HCT116 (cell line): ENCODE measurements around the gene COX6A2. TPM values are rescaled to one million over a fixed set of nuclear protein-coding genes. Genes with fewer than 3 reads are reported as not detected.

Source experiments
- ATAC-seq: fragments of 200-7000 bp; cut with Tn5 transposase; 2 replicates; pipeline ENCODE4 v1.9.1; 2020; ENCODE audit warnings: mild to moderate bottlenecking, moderate library complexity
- BruUV-seq: library from RNA; stranded (reverse); fragments of 400-500 nt; replicated peaks from 2 replicates; lab custom pipeline; 2021; lab: Mats Ljungman, UMichigan
- CTCF ChIA-PET: fragments of 300-600 bp; sonication (Branson Sonifier 250); formaldehyde crosslinking; loops from one replicate; lab custom pipeline; 2021; ENCODE audit warnings: antibody characterized with exemption; lab: Charles Lee
- POLR2A ChIA-PET: fragments of 300-600, 350-600 bp; sonication (Branson Sonifier 250); formaldehyde crosslinking; loops from one replicate; lab custom pipeline; 2021; ENCODE audit warnings: antibody characterized with exemption; lab: Charles Lee
- RAD21 ChIA-PET, 2 experiments: fragments of 300-600 bp; sonication (Branson Sonifier 250); formaldehyde crosslinking; loops; one replicate each; lab custom pipeline; 2023; ENCODE audit warnings: low total read pairs in 2 of 2; ENCODE audit not compliant: uncharacterized antibody in 2 of 2, unreplicated experiment in 2 of 2, low non-redundant PET in 1 of 2; lab: Charles Lee
- DNase-seq: peaks from one replicate; pipeline ENCODE4 v3.0.0-alpha.2; 2010; ENCODE audit warnings: low read depth, low spot score
- H2AFZ ChIP-seq: fragments of 200-600 bp; shearing (Covaris generic), sonication (generic); 2 replicates; pipeline ENCODE4 v1.6.1; 2017; ENCODE audit warnings: low read depth, mixed run types, mixed read lengths, antibody characterized with exemption, low read length; ENCODE audit not compliant: poor library complexity, severe bottlenecking
- H3K27ac ChIP-seq: 2 replicates; pipeline ENCODE4 v1.5.1; 2012; ENCODE audit warnings: low read depth, low read length
- H3K27me3 ChIP-seq: fragments of 200-600 bp; sonication (generic); 2 replicates; pipeline ENCODE4 v1.6.1; 2016; ENCODE audit warnings: mixed run types, low read length, mixed read lengths; ENCODE audit not compliant: insufficient read depth
- H3K36me3 ChIP-seq, 2 experiments: fragments of 200-500 bp in 1 of 2; fragments of 200-600 bp in 1 of 2; sonication (Bioruptor generic) in 1 of 2; sonication (generic) in 1 of 2; 2 replicates each; pipeline versions ENCODE4 v1.5.1 to v1.6.1; 2014 to 2016; ENCODE audit warnings: low read length in 2 of 2, inconsistent platforms in 1 of 2, mixed read lengths in 1 of 2, mixed run types in 1 of 2; ENCODE audit not compliant: insufficient read depth in 2 of 2, control insufficient read depth in 1 of 2
- H3K4me1 ChIP-seq, 2 experiments: fragments of 200-600 bp in 1 of 2; sonication (generic) in 1 of 2; 2 replicates each; pipeline versions ENCODE4 v1.5.1 to v1.6.1; 2012 to 2017; ENCODE audit warnings: low read length in 2 of 2, inconsistent platforms in 1 of 2, mild to moderate bottlenecking in 1 of 2, mixed read lengths in 1 of 2, mixed run types in 1 of 2, moderate library complexity in 1 of 2; ENCODE audit not compliant: insufficient read depth in 2 of 2, control insufficient read depth in 1 of 2
- H3K4me2 ChIP-seq: fragments of 200-600 bp; sonication (generic); 2 replicates; pipeline ENCODE4 v1.6.1; 2017; ENCODE audit warnings: mixed run types, low read length, mixed read lengths
- H3K4me3 ChIP-seq, 2 experiments: fragments of 200-600 bp in 1 of 2; sonication (generic) in 1 of 2; replicated peaks in 1 of 2; 2 replicates each; pipeline ENCODE4 v1.5.1; 2011 to 2016; ENCODE audit warnings: low read length in 2 of 2, control low read depth in 1 of 2, low read depth in 1 of 2, mild to moderate bottlenecking in 1 of 2, mixed read lengths in 1 of 2, mixed run types in 1 of 2
- H3K79me2 ChIP-seq: fragments of 200-600 bp; sonication (generic); 2 replicates; pipeline ENCODE4 v1.6.1; 2017; ENCODE audit warnings: mild to moderate bottlenecking, mixed run types, low read length, moderate library complexity, mixed read lengths; ENCODE audit not compliant: insufficient read depth
- H3K9ac ChIP-seq: fragments of 200-600 bp; sonication (generic); 2 replicates; pipeline ENCODE4 v1.6.1; 2016; ENCODE audit warnings: low read length, mixed read lengths
- H3K9me2 ChIP-seq: fragments of 200-600 bp; sonication (generic), shearing (Covaris generic); 2 replicates; pipeline ENCODE4 v1.6.1; 2017; ENCODE audit warnings: mixed run types, mild to moderate bottlenecking, moderate library complexity; ENCODE audit not compliant: insufficient read depth
- H3K9me3 ChIP-seq, 2 experiments: fragments of 200-500 bp in 1 of 2; fragments of 200-600 bp in 1 of 2; sonication (Bioruptor generic) in 1 of 2; sonication (generic) in 1 of 2; 2 replicates each; pipeline ENCODE4 v1.6.1; 2014 to 2017; ENCODE audit warnings: low read length in 2 of 2, mixed read lengths in 2 of 2, inconsistent platforms in 1 of 2, low read depth in 1 of 2, mild to moderate bottlenecking in 1 of 2, mixed run types in 1 of 2, moderate library complexity in 1 of 2; ENCODE audit not compliant: control insufficient read depth in 1 of 2, insufficient read depth in 1 of 2
- H4K20me1 ChIP-seq: fragments of 200-600 bp; sonication (generic), shearing (Covaris generic); 2 replicates; pipeline ENCODE4 v1.6.1; 2017; ENCODE audit warnings: mixed run types, mild to moderate bottlenecking, moderate library complexity; ENCODE audit not compliant: insufficient read depth
- CBX3 ChIP-seq: IDR thresholded peaks from 2 replicates; pipeline ENCODE4 v1.6.1; 2012; ENCODE audit warnings: low read depth
- CEBPB ChIP-seq: IDR thresholded peaks from 2 replicates; pipeline ENCODE4 v1.6.1; 2012; ENCODE audit warnings: low read depth
- EGR1 ChIP-seq: IDR thresholded peaks from 2 replicates; pipeline ENCODE4 v1.6.1; 2012; ENCODE audit warnings: low read depth
- ELF1 ChIP-seq: IDR thresholded peaks from 2 replicates; pipeline ENCODE4 v1.6.1; 2012; ENCODE audit warnings: low read depth, borderline replicate concordance
- EZH2 ChIP-seq: fragments of 200-600 bp; sonication (generic); IDR thresholded peaks from 2 replicates; pipeline ENCODE4 v1.6.1; 2017; ENCODE audit warnings: antibody characterized with exemption, mixed run types
- FOSL1 ChIP-seq: IDR thresholded peaks from 2 replicates; pipeline ENCODE4 v1.6.1; 2012; ENCODE audit warnings: low read depth
- POLR2A ChIP-seq: IDR thresholded peaks from 2 replicates; pipeline ENCODE4 v1.7.0; 2011; ENCODE audit warnings: borderline replicate concordance; ENCODE audit not compliant: insufficient read depth, insufficient read length; ENCODE audit errors: extremely low read depth
- POLR2AphosphoS5 ChIP-seq: IDR thresholded peaks from 2 replicates; pipeline ENCODE4 v1.6.1; 2011; ENCODE audit warnings: mild to moderate bottlenecking, low read depth, low read length, moderate library complexity
- RAD21 ChIP-seq: IDR thresholded peaks from 2 replicates; pipeline ENCODE4 v1.6.1; 2012; ENCODE audit warnings: low read depth, mild to moderate bottlenecking
- REST ChIP-seq: IDR thresholded peaks from 2 replicates; pipeline ENCODE4 v1.6.1; 2012; ENCODE audit warnings: low read depth
- SIN3A ChIP-seq: IDR thresholded peaks from 2 replicates; pipeline ENCODE4 v1.6.1; 2012; ENCODE audit warnings: low read depth
- SP1 ChIP-seq: IDR thresholded peaks from 2 replicates; pipeline ENCODE4 v1.6.1; 2012; ENCODE audit warnings: low read depth
- SRF ChIP-seq: IDR thresholded peaks from 2 replicates; pipeline ENCODE4 v1.6.1; 2012; ENCODE audit warnings: low read depth
- TCF7L2 ChIP-seq: IDR thresholded peaks from 2 replicates; pipeline ENCODE4 v1.7.0; 2011; ENCODE audit warnings: borderline replicate concordance, inconsistent platforms; ENCODE audit not compliant: insufficient read depth, insufficient read length; ENCODE audit errors: extremely low read depth
- YY1 ChIP-seq: IDR thresholded peaks from 2 replicates; pipeline ENCODE4 v1.6.1; 2011; ENCODE audit warnings: low read length, low read depth, moderate library complexity, mild to moderate bottlenecking; ENCODE audit not compliant: insufficient replicate concordance; ENCODE audit errors: extremely low read depth
- ZFX ChIP-seq: fragments of 450-650 bp; IDR thresholded peaks from 2 replicates; pipeline ENCODE4 v1.6.1; 2017
- ZNF274 ChIP-seq: fragments of 200-500 bp; sonication (Bioruptor generic); IDR thresholded peaks from 2 replicates; pipeline ENCODE4 v1.6.1; 2014; ENCODE audit warnings: mild to moderate bottlenecking, low read depth, low read length, inconsistent platforms
- intact Hi-C: fragments of 100-400 bp; cut with micrococcal nuclease; formaldehyde crosslinking; loops from 2 replicates; pipeline ENCODE4 v1.10.0; 2022
- total RNA-seq: library from RNA; stranded (reverse); gene quantifications from one replicate; pipeline ENCODE4 v1.2.1, GENCODE V29; 2021; ENCODE audit not compliant: unreplicated experiment
- TF ChIP-seq, protein P1 (sequence below): IDR thresholded peaks from 2 replicates; pipeline ENCODE4 v1.6.1; 2012
- TF ChIP-seq, protein P2 (sequence below), 3 experiments: fragments of 200-600 bp in 1 of 3; sonication (generic) in 1 of 3; IDR thresholded peaks in 2 of 3; conservative IDR thresholded peaks in 1 of 3; 2 replicates each; pipeline ENCODE4 v1.5.1; 2012 to 2017; ENCODE audit warnings: low read depth in 2 of 3, low read length in 2 of 3, antibody characterized with exemption in 1 of 3, borderline replicate concordance in 1 of 3, control low read depth in 1 of 3, mild to moderate bottlenecking in 1 of 3, mixed read lengths in 1 of 3, mixed run types in 1 of 3, moderate library complexity in 1 of 3; ENCODE audit not compliant: insufficient read depth in 1 of 3

COX6A2 gene
- total RNA-seq, 1 experiment from 2014 or later = not detected

- no peak overlapping the region for H2AFZ ChIP-seq
- no TSS peak for BruUV-seq
- H3K4me2 ChIP-seq = peak overlapping the region; percentile 23; the same call in 1 of the 2 replicates
- POLR2A ChIA-PET = no interaction called here
- no peak for TF ChIP-seq FOSL1
- no peak for TF ChIP-seq SRF
- TF ChIP-seq, protein P1, sequence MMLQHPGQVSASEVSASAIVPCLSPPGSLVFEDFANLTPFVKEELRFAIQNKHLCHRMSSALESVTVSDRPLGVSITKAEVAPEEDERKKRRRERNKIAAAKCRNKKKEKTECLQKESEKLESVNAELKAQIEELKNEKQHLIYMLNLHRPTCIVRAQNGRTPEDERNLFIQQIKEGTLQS = no peak
- no peak for TF ChIP-seq TCF7L2
- TF ChIP-seq EGR1 = no peak
- no peak for TF ChIP-seq YY1
- no peak for TF ChIP-seq ELF1
- no peak for TF ChIP-seq ZFX
- no peak for TF ChIP-seq SP1
- TF ChIP-seq, protein P2, sequence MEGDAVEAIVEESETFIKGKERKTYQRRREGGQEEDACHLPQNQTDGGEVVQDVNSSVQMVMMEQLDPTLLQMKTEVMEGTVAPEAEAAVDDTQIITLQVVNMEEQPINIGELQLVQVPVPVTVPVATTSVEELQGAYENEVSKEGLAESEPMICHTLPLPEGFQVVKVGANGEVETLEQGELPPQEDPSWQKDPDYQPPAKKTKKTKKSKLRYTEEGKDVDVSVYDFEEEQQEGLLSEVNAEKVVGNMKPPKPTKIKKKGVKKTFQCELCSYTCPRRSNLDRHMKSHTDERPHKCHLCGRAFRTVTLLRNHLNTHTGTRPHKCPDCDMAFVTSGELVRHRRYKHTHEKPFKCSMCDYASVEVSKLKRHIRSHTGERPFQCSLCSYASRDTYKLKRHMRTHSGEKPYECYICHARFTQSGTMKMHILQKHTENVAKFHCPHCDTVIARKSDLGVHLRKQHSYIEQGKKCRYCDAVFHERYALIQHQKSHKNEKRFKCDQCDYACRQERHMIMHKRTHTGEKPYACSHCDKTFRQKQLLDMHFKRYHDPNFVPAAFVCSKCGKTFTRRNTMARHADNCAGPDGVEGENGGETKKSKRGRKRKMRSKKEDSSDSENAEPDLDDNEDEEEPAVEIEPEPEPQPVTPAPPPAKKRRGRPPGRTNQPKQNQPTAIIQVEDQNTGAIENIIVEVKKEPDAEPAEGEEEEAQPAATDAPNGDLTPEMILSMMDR (IDR thresholded peaks at IDR 0.05 in 2 of 3, conservative IDR thresholded peaks at IDR 0.05 in 1 of 3; ENCODE audit: borderline replicate concordance in 1 of 3, insufficient read depth in 1 of 3, low read depth in 2 of 3, low read length in 2 of 3) = no peak
- no peak for TF ChIP-seq POLR2A
- no peak for TF ChIP-seq CBX3
- no peak for TF ChIP-seq POLR2AphosphoS5
- no peak for TF ChIP-seq REST
- TF ChIP-seq CEBPB = no peak
- no peak for TF ChIP-seq RAD21
- no peak for TF ChIP-seq ZNF274
- no peak for TF ChIP-seq EZH2
- TF ChIP-seq SIN3A = no peak
- TF ChIP-seq, all 23 proteins: peak for 0
- H4K20me1 ChIP-seq = no peaks in the 10 kb centered on the region
- no peaks in the 10 kb centered on the region for H3K9me3 ChIP-seq
- ChIA-PET CTCF (no interaction called here), RAD21 (no interaction called here)
- no peaks in the 10 kb centered on the region for H3K36me3 ChIP-seq
- no peaks in the 10 kb centered on the region for H3K9me2 ChIP-seq
- H3K4me3 ChIP-seq = no peak overlapping the region
- no peaks in the 10 kb centered on the region for H3K79me2 ChIP-seq
- H3K27ac ChIP-seq = no peak overlapping the region
- H3K4me1 ChIP-seq = peaks cover 0 to 10% of the 10 kb centered on the region in 2 experiments; a peak in 2 of 4 replicates
- H3K9ac ChIP-seq = no peak overlapping the region
- no peaks in the 10 kb centered on the region for H3K27me3 ChIP-seq
- DNase-seq (no peak), ATAC-seq (no peak)
- intact Hi-C loops = no loop called here
Observed at GRCh38 chr16:31410082-31410481, 18.1 kb downstream of the COX6A2 start.
